ENCODE measurements around the gene VPS13D.

Gene VPS13D

GRCh38 chr1:12491656-12492055 is 261.8 kb downstream of the VPS13D start:
- H3K4me3 ChIP-seq (ENCODE audit: low read depth, low read length) = no peak overlapping the region
- no peak for TF ChIP-seq CTCF (IDR thresholded peaks at IDR 0.05; ENCODE audit: low read depth, low read length)
- no peak for DNase-seq (ENCODE audit: low read depth, low spot score)
- in situ Hi-C loops (cut with HindIII; ENCODE audit: low sequenced_read_pairs) = no loop called here

GRCh38 chr1:12495725-12496124 is 265.9 kb downstream of the VPS13D start:
- TF ChIP-seq CTCF (IDR thresholded peaks at IDR 0.05; ENCODE audit: low read depth, low read length) = no peak
- DNase-seq (ENCODE audit: low read depth, low spot score) = no peak
- in situ Hi-C loops (cut with HindIII; ENCODE audit: low sequenced_read_pairs) = no loop called here
- H3K4me3 ChIP-seq (ENCODE audit: low read depth, low read length) = no peak overlapping the region

GRCh38 chr1:12496154-12496961 is 266.5 kb downstream of the VPS13D start:
- no peak for TF ChIP-seq CTCF (IDR thresholded peaks at IDR 0.05; ENCODE audit: low read depth, low read length)
- in situ Hi-C loops (cut with HindIII; ENCODE audit: low sequenced_read_pairs) = no loop called here
- peak; percentile 51 for DNase-seq (ENCODE audit: low read depth, low spot score)

GRCh38 chr1:12499539-12500240 is 269.9 kb downstream of the VPS13D start:
- no peak for TF ChIP-seq CTCF (IDR thresholded peaks at IDR 0.05; ENCODE audit: low read depth, low read length)
- DNase-seq (ENCODE audit: low read depth, low spot score) = no peak
- H3K4me3 ChIP-seq (ENCODE audit: low read depth, low read length) = no peak overlapping the region
- in situ Hi-C loops (cut with HindIII; ENCODE audit: low sequenced_read_pairs) = no loop called here

More at GRCh38 chr1:12496154-12496961, 266.5 kb downstream of the VPS13D start:
- no peak overlapping the region for H3K4me3 ChIP-seq (ENCODE audit: low read depth, low read length)

- peak; percentile 65 for DNase-seq (ENCODE audit: low read depth, low spot score)
- no peak overlapping the region for H3K4me3 ChIP-seq (ENCODE audit: low read depth, low read length)
- in situ Hi-C loops (cut with HindIII; ENCODE audit: low sequenced_read_pairs) = no loop called here
- no peak for TF ChIP-seq CTCF (IDR thresholded peaks at IDR 0.05; ENCODE audit: low read depth, low read length)
These were observed 271.8 kb downstream of the VPS13D start for GRCh38 chr1:12501661-12502060.

GRCh38 chr1:12502336-12503109 is 272.7 kb downstream of the VPS13D start:
- no peak for DNase-seq (ENCODE audit: low read depth, low spot score)
- H3K4me3 ChIP-seq (ENCODE audit: low read depth, low read length) = no peak overlapping the region
- TF ChIP-seq CTCF (IDR thresholded peaks at IDR 0.05; ENCODE audit: low read depth, low read length) = no peak
- in situ Hi-C loops (cut with HindIII; ENCODE audit: low sequenced_read_pairs) = no loop called here
